Measurements from ENCODE around the gene OCA2. TPM values are rescaled to one million over a fixed set of nuclear protein-coding genes. Genes with fewer than 3 reads are reported as not detected.

The OCA2 gene
- total and polyA plus RNA-seq, 2 experiments from 2014 or later: not detected

GRCh38 chr15:28021281-28022039, 77.7 kb downstream of the OCA2 start:
- Histone ChIP-seq H3K4me1 (ENCODE audit: insufficient read depth) (no peaks in the 10 kb centered on the region), H3K4me2 (ENCODE audit: unreplicated experiment) (no peak overlapping the region), H3K9me3 (ENCODE audit: low read depth) (no peaks in the 10 kb centered on the region), H3K9ac (no peak overlapping the region), H2AFZ (no peak overlapping the region), H4K20me1 (ENCODE audit: insufficient read depth) (no peaks in the 10 kb centered on the region), H3K9me2 (ENCODE audit: insufficient read depth) (no peaks in the 10 kb centered on the region), H3K36me3 (ENCODE audit: low read depth) (no peaks in the 10 kb centered on the region), H3F3A (ENCODE audit: insufficient read depth) (no peaks in the 10 kb centered on the region), H3K27ac (no peak overlapping the region), H3K4me3 (no peak overlapping the region), H3K27me3 (replicated peaks; ENCODE audit: insufficient read depth) (no peaks in the 10 kb centered on the region), H3K79me2 (ENCODE audit: insufficient read depth) (no peaks in the 10 kb centered on the region)
- TF ChIP-seq EZH2 (IDR thresholded peaks at IDR 0.05; ENCODE audit: insufficient read depth, poor library complexity, severe bottlenecking) (no peak), EZH2phosphoT487 (IDR thresholded peaks at IDR 0.05; ENCODE audit: insufficient read depth, low read depth) (no peak)
- in situ Hi-C loops (cut with MboI): no loop called here
- WGBS, 2 experiments (ENCODE audit: low coverage in 1 of 2, low lambda C conversion rate in 2 of 2, missing lambda C conversion rate in 2 of 2): 59 to 61% methylated on average over 17 of the region's 17 CpGs
- peak; percentile 33 for DNase-seq

- no peak for DNase-seq
- Histone ChIP-seq H3F3A (ENCODE audit: insufficient read depth) (no peaks in the 10 kb centered on the region), H3K4me1 (ENCODE audit: insufficient read depth) (no peaks in the 10 kb centered on the region), H3K9ac (no peak overlapping the region), H3K79me2 (ENCODE audit: insufficient read depth) (no peaks in the 10 kb centered on the region), H3K4me3 (no peak overlapping the region), H4K20me1 (ENCODE audit: insufficient read depth) (no peaks in the 10 kb centered on the region), H2AFZ (no peak overlapping the region), H3K27ac (no peak overlapping the region), H3K27me3 (replicated peaks; ENCODE audit: insufficient read depth) (no peaks in the 10 kb centered on the region), H3K9me3 (ENCODE audit: low read depth) (no peaks in the 10 kb centered on the region), H3K9me2 (ENCODE audit: insufficient read depth) (no peaks in the 10 kb centered on the region), H3K4me2 (ENCODE audit: unreplicated experiment) (no peak overlapping the region), H3K36me3 (ENCODE audit: low read depth) (no peaks in the 10 kb centered on the region)
- 58 to 75% methylated on average over 6 of the region's 6 CpGs for WGBS, 2 experiments (ENCODE audit: low coverage in 1 of 2, low lambda C conversion rate in 2 of 2, missing lambda C conversion rate in 2 of 2)
- TF ChIP-seq EZH2 (IDR thresholded peaks at IDR 0.05; ENCODE audit: insufficient read depth, poor library complexity, severe bottlenecking): no peak
- TF ChIP-seq EZH2phosphoT487 (IDR thresholded peaks at IDR 0.05; ENCODE audit: insufficient read depth, low read depth): no peak
- in situ Hi-C loops (cut with MboI): no loop called here
Measured at GRCh38 chr15:28020644-28021043, 78.5 kb downstream of the OCA2 start.

GRCh38 chr15:28019594-28020309, 79.4 kb downstream of the OCA2 start:
- H2AFZ ChIP-seq: no peak overlapping the region
- H3K79me2 ChIP-seq (ENCODE audit: insufficient read depth): no peaks in the 10 kb centered on the region
- H3K4me2 ChIP-seq (ENCODE audit: unreplicated experiment): no peak overlapping the region
- no peaks in the 10 kb centered on the region for H3F3A ChIP-seq (ENCODE audit: insufficient read depth)
- H3K9me2 ChIP-seq (ENCODE audit: insufficient read depth): no peaks in the 10 kb centered on the region
- no peaks in the 10 kb centered on the region for H3K27me3 ChIP-seq (replicated peaks; ENCODE audit: insufficient read depth)
- H3K4me1 ChIP-seq (ENCODE audit: insufficient read depth): no peaks in the 10 kb centered on the region
- H3K4me3 ChIP-seq: no peak overlapping the region
- in situ Hi-C loops (cut with MboI): no loop called here
- TF ChIP-seq EZH2phosphoT487 (IDR thresholded peaks at IDR 0.05; ENCODE audit: insufficient read depth, low read depth) (no peak), EZH2 (IDR thresholded peaks at IDR 0.05; ENCODE audit: insufficient read depth, poor library complexity, severe bottlenecking) (no peak)
- H3K9me3 ChIP-seq (ENCODE audit: low read depth): no peaks in the 10 kb centered on the region
- H4K20me1 ChIP-seq (ENCODE audit: insufficient read depth): no peaks in the 10 kb centered on the region
- no peak for DNase-seq
- no peak overlapping the region for H3K27ac ChIP-seq
- 51 to 56% methylated on average over 14 to 19 of the region's 19 CpGs for WGBS, 2 experiments (ENCODE audit: low coverage in 1 of 2, low lambda C conversion rate in 2 of 2, missing lambda C conversion rate in 2 of 2)
- H3K36me3 ChIP-seq (ENCODE audit: low read depth): no peaks in the 10 kb centered on the region
- H3K9ac ChIP-seq: no peak overlapping the region

GRCh38 chr15:28018291-28019044, 80.6 kb downstream of the OCA2 start:
- no peaks in the 10 kb centered on the region for H3K36me3 ChIP-seq (ENCODE audit: low read depth)
- no peaks in the 10 kb centered on the region for H4K20me1 ChIP-seq (ENCODE audit: insufficient read depth)
- H3K4me3 ChIP-seq: no peak overlapping the region
- 55 to 66% methylated on average over 26 of the region's 26 CpGs for WGBS, 2 experiments (ENCODE audit: low coverage in 1 of 2, low lambda C conversion rate in 2 of 2, missing lambda C conversion rate in 2 of 2)
- TF ChIP-seq EZH2 (IDR thresholded peaks at IDR 0.05; ENCODE audit: insufficient read depth, poor library complexity, severe bottlenecking) (no peak), EZH2phosphoT487 (IDR thresholded peaks at IDR 0.05; ENCODE audit: insufficient read depth, low read depth) (no peak)
- no peaks in the 10 kb centered on the region for H3K4me1 ChIP-seq (ENCODE audit: insufficient read depth)
- no peaks in the 10 kb centered on the region for H3K9me3 ChIP-seq (ENCODE audit: low read depth)
- no peak overlapping the region for H3K9ac ChIP-seq
- no peak overlapping the region for H3K4me2 ChIP-seq (ENCODE audit: unreplicated experiment)
- no peak overlapping the region for H2AFZ ChIP-seq
- H3K27me3 ChIP-seq (replicated peaks; ENCODE audit: insufficient read depth): no peaks in the 10 kb centered on the region
- H3K79me2 ChIP-seq (ENCODE audit: insufficient read depth): no peaks in the 10 kb centered on the region
- in situ Hi-C loops (cut with MboI): no loop called here
- no peaks in the 10 kb centered on the region for H3K9me2 ChIP-seq (ENCODE audit: insufficient read depth)
- no peak overlapping the region for H3K27ac ChIP-seq
- H3F3A ChIP-seq (ENCODE audit: insufficient read depth): no peaks in the 10 kb centered on the region
- no peak for DNase-seq

All from GM23248 (cell line).